IMR-90 (cell line): ENCODE data around the gene PTPN5. TPM values are rescaled to one million over a fixed set of nuclear protein-coding genes. Genes with fewer than 3 reads are reported as not detected.

Experiments used
- ATAC-seq: fragments of 200-7000 bp; cut with Tn5 transposase; 2 replicates; pipeline ENCODE4 v1.9.1; 2020; ENCODE audit warnings: low read depth, mild to moderate bottlenecking, moderate library complexity
- BruUV-seq: library from RNA; stranded (reverse); fragments of 400-500 nt; replicated peaks from 2 replicates; lab custom pipeline; 2021; lab: Mats Ljungman, UMichigan
- CTCF ChIA-PET: fragments of 300-600 bp; formaldehyde crosslinking; extraction: SDS; loops from one replicate; lab custom pipeline; 2021; ENCODE audit warnings: antibody characterized with exemption; lab: Yijun Ruan, JAX
- POLR2A ChIA-PET: fragments of 300-600 bp; sonication (Branson Sonifier 250); formaldehyde crosslinking; loops from one replicate; lab custom pipeline; 2022; ENCODE audit warnings: antibody characterized with exemption; ENCODE audit not compliant: unreplicated experiment; lab: Charles Lee
- DNase-seq: peaks from one replicate; pipeline ENCODE4 v3.0.0; 2013
- H2AFZ ChIP-seq: replicated peaks from 2 replicates; pipeline ENCODE3; 2013; ENCODE audit warnings: low read length, mild to moderate bottlenecking; ENCODE audit not compliant: poor library complexity
- H2AK5ac ChIP-seq: 2 replicates; pipeline ENCODE4 v1.6.1; 2013; ENCODE audit warnings: low read depth, low read length, inconsistent platforms
- H2AK9ac ChIP-seq: replicated peaks from 2 replicates; pipeline ENCODE3; 2013; ENCODE audit warnings: mild to moderate bottlenecking, low read depth, low read length, moderate library complexity; ENCODE audit not compliant: poor library complexity
- H2BK120ac ChIP-seq: 2 replicates; pipeline ENCODE4 v1.6.1; 2013; ENCODE audit warnings: low read depth, low read length, inconsistent platforms
- H2BK15ac ChIP-seq: 3 replicates; pipeline ENCODE4 v1.6.1; 2013; ENCODE audit warnings: low read depth, low read length, inconsistent platforms
- H2BK20ac ChIP-seq: 2 replicates; pipeline ENCODE4 v1.6.1; 2013; ENCODE audit warnings: low read depth, mild to moderate bottlenecking, inconsistent platforms, low read length, moderate library complexity
- H2BK5ac ChIP-seq: 2 replicates; pipeline ENCODE4 v1.6.1; 2013; ENCODE audit warnings: mild to moderate bottlenecking, low read depth, low read length, inconsistent platforms; ENCODE audit not compliant: poor library complexity, severe bottlenecking
- H3K14ac ChIP-seq: replicated peaks from 2 replicates; pipeline ENCODE4 v1.6.1; 2013; ENCODE audit warnings: low read depth, low read length, inconsistent platforms
- H3K18ac ChIP-seq: 2 replicates; pipeline ENCODE4 v1.6.1; 2013; ENCODE audit warnings: low read depth, low read length, control low read depth
- H3K23ac ChIP-seq: 2 replicates; pipeline ENCODE4 v1.6.1; 2013; ENCODE audit warnings: low read depth, low read length, inconsistent platforms
- H3K27ac ChIP-seq: 2 replicates; pipeline ENCODE4 v1.5.1; 2013; ENCODE audit warnings: mild to moderate bottlenecking, control low read depth, low read length; ENCODE audit not compliant: insufficient read depth
- H3K27me3 ChIP-seq: 2 replicates; pipeline ENCODE4 v1.6.1; 2013; ENCODE audit warnings: low read length; ENCODE audit not compliant: control insufficient read depth, insufficient read depth
- H3K36me3 ChIP-seq: 2 replicates; pipeline ENCODE4 v1.6.1; 2013; ENCODE audit warnings: low read length, mixed read lengths; ENCODE audit not compliant: control insufficient read depth, insufficient read depth
- H3K4ac ChIP-seq: 2 replicates; pipeline ENCODE4 v1.6.1; 2013; ENCODE audit warnings: low read depth, low read length, inconsistent platforms
- H3K4me1 ChIP-seq: 2 replicates; pipeline ENCODE4 v1.6.1; 2013; ENCODE audit warnings: low read length, mixed read lengths; ENCODE audit not compliant: control insufficient read depth, insufficient read depth
- H3K4me2 ChIP-seq: 2 replicates; pipeline ENCODE4 v1.6.1; 2013; ENCODE audit warnings: low read depth, mild to moderate bottlenecking, control low read depth, low read length, moderate library complexity
- H3K4me3 ChIP-seq: 2 replicates; pipeline ENCODE4 v1.5.1; 2013; ENCODE audit warnings: low read depth, mild to moderate bottlenecking, control low read depth, low read length, moderate library complexity; ENCODE audit not compliant: insufficient read depth
- H3K56ac ChIP-seq: 2 replicates; pipeline ENCODE4 v1.6.1; 2013; ENCODE audit warnings: low read length, inconsistent platforms; ENCODE audit not compliant: insufficient read depth; ENCODE audit errors: extremely low read depth
- H3K79me1 ChIP-seq, 2 experiments: 2 replicates each; pipeline ENCODE4 v1.6.1; 2013; ENCODE audit warnings: low read length in 2 of 2, inconsistent platforms in 1 of 2, low read depth in 1 of 2
- H3K9ac ChIP-seq: 2 replicates; pipeline ENCODE4 v1.6.1; 2013; ENCODE audit warnings: low read depth, low read length, control low read depth
- H3K9me1 ChIP-seq: 2 replicates; pipeline ENCODE4 v1.6.1; 2013; ENCODE audit warnings: low read length, inconsistent platforms; ENCODE audit not compliant: insufficient read depth
- H3K9me3 ChIP-seq: 2 replicates; pipeline ENCODE4 v1.6.1; 2013; ENCODE audit warnings: low read length; ENCODE audit not compliant: control insufficient read depth, insufficient read depth
- H4K20me1 ChIP-seq: 2 replicates; pipeline ENCODE4 v1.6.1; 2013; ENCODE audit warnings: low read length, inconsistent platforms; ENCODE audit not compliant: insufficient read depth
- H4K5ac ChIP-seq: 2 replicates; pipeline ENCODE4 v1.6.1; 2013; ENCODE audit warnings: mild to moderate bottlenecking, low read depth, low read length, control low read depth
- H4K8ac ChIP-seq, 2 experiments: 2 replicates each; pipeline ENCODE4 v1.6.1; 2013; ENCODE audit warnings: low read depth in 2 of 2, low read length in 2 of 2, control low read depth in 1 of 2, inconsistent platforms in 1 of 2
- H4K91ac ChIP-seq: 2 replicates; pipeline ENCODE4 v1.6.1; 2013; ENCODE audit warnings: low read depth, low read length, inconsistent platforms; ENCODE audit not compliant: insufficient read depth
- CTCF ChIP-seq: conservative IDR thresholded peaks from 2 replicates; pipeline ENCODE4 v1.5.1; 2012; ENCODE audit warnings: mild to moderate bottlenecking, low read depth, low read length, improper control_type of control experiment
- MAFK ChIP-seq: IDR thresholded peaks from 2 replicates; pipeline ENCODE4 v1.6.1; 2012; ENCODE audit warnings: low read depth, low read length, improper control_type of control experiment
- WGBS, 2 experiments: methylation state at CpG; one replicate each; pipeline versions ENCODE4 v1.1.5 to v1.1.7; 2013; ENCODE audit warnings: missing lambda C conversion rate in 2 of 2; ENCODE audit not compliant: insufficient read length in 1 of 2; ENCODE audit errors: extremely low coverage in 2 of 2; 5-methylcytosine and 5-hydroxymethylcytosine counted together
- dilution Hi-C: fragments of 300-500 bp; cut with HindIII; formaldehyde crosslinking; loops from one replicate; pipeline ENCODE4 v1.14.3; 2018; ENCODE audit warnings: low sequenced_read_pairs; ENCODE audit not compliant: unreplicated experiment
- in situ Hi-C: fragments of 300-500 bp; cut with MboI; formaldehyde crosslinking; loops from 3 replicates; pipeline ENCODE4 v1.14.3; 2019; ENCODE audit warnings: low sequenced_read_pairs, inconsistent platforms, mixed read lengths
- intact Hi-C: fragments of 100-400 bp; cut with micrococcal nuclease; formaldehyde crosslinking; loops from 2 replicates; pipeline ENCODE4 v1.10.0; 2022
- polyA plus RNA-seq, 3 experiments: library from polyadenylated mRNA; depleted of rRNA; stranded (reverse); fragments of >200 nt; gene quantifications; 2 replicates each; pipeline ENCODE4 v1.2.3, GENCODE V29; 2012; ENCODE audit warnings: low replicate concordance in 1 of 3
- total RNA-seq: library from RNA; depleted of rRNA; stranded (reverse); fragments of >200 nt; gene quantifications from 2 replicates; pipeline ENCODE4 v1.2.3, GENCODE V29; 2012

Gene PTPN5
- total and polyA plus RNA-seq, 2 of the 4 experiments (the other 2 are of a cell fraction) = not detected

GRCh38 chr11:18761144-18761543, 30.5 kb downstream of the PTPN5 start:
- Histone ChIP-seq H2BK20ac (no peak overlapping the region), H4K5ac (no peak overlapping the region), H3K27ac (no peak overlapping the region), H3K9me3 (no peaks in the 10 kb centered on the region), H3K79me1 (no peaks in the 10 kb centered on the region), H2BK15ac (no peak overlapping the region), H4K91ac (no peak overlapping the region), H3K36me3 (no peaks in the 10 kb centered on the region), H2AK9ac (no peak overlapping the region), H3K18ac (no peak overlapping the region), H3K4ac (no peak overlapping the region), H3K4me3 (no peak overlapping the region), H3K4me2 (no peak overlapping the region), H3K27me3 (peaks cover 5% of the 10 kb centered on the region; the same call in 1 of the 2 replicates), H2AFZ (no peak overlapping the region), H3K56ac (no peak overlapping the region), H3K9ac (no peak overlapping the region), H3K9me1 (no peaks in the 10 kb centered on the region), H2BK5ac (no peak overlapping the region), H4K8ac (no peak overlapping the region), H4K20me1 (no peaks in the 10 kb centered on the region), H3K14ac (no peak overlapping the region), H3K23ac (no peak overlapping the region), H2AK5ac (no peak overlapping the region), H2BK120ac (no peak overlapping the region), H3K4me1 (peaks cover 2% of the 10 kb centered on the region)
- dilution Hi-C loops (no loop called here), intact Hi-C loops (loop anchor here (10.0 kb wide), 1 partner anchor 216 kb away; no protein-coding TSS in a partner anchor), in situ Hi-C loops (no loop called here)
- ChIA-PET POLR2A (no interaction called here), CTCF (no interaction called here)
- WGBS, 2 experiments = 33% methylated on average over 1 of the region's 3 CpGs; no CpG with 5 or more reads in 1 of the 2 experiments
- ATAC-seq (no peak), DNase-seq (no peak)
- BruUV-seq = no TSS peak
- TF ChIP-seq CTCF (no peak), MAFK (no peak)
